ENCODE measurements around the gene RBBP8NL.
"Not testable (repeated sequence)": the region's sequence is repeated elsewhere in the genome, so short reads cannot be mapped to it uniquely, and the experiment has no call there.

Gene RBBP8NL

GRCh38 chr20:62376112-62377063 is 51.0 kb downstream of the RBBP8NL start:
- H3F3A ChIP-seq (ENCODE audit: insufficient read depth, low read length) = no peaks in the 10 kb centered on the region
- no peaks in the 10 kb centered on the region for H3K4me1 ChIP-seq (ENCODE audit: low read length)
- no peak overlapping the region for H3K27ac ChIP-seq (ENCODE audit: low read length)
- TF ChIP-seq EZH2phosphoT487 (IDR thresholded peaks at IDR 0.05; ENCODE audit: low read length) = no peak
- TF ChIP-seq EZH2 (optimal IDR thresholded peaks at IDR 0.05; ENCODE audit: low read depth, low read length) = no peak
- TF ChIP-seq, protein P1, sequence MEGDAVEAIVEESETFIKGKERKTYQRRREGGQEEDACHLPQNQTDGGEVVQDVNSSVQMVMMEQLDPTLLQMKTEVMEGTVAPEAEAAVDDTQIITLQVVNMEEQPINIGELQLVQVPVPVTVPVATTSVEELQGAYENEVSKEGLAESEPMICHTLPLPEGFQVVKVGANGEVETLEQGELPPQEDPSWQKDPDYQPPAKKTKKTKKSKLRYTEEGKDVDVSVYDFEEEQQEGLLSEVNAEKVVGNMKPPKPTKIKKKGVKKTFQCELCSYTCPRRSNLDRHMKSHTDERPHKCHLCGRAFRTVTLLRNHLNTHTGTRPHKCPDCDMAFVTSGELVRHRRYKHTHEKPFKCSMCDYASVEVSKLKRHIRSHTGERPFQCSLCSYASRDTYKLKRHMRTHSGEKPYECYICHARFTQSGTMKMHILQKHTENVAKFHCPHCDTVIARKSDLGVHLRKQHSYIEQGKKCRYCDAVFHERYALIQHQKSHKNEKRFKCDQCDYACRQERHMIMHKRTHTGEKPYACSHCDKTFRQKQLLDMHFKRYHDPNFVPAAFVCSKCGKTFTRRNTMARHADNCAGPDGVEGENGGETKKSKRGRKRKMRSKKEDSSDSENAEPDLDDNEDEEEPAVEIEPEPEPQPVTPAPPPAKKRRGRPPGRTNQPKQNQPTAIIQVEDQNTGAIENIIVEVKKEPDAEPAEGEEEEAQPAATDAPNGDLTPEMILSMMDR (IDR thresholded peaks at IDR 0.05; ENCODE audit: low read length) = no peak
- H4K20me1 ChIP-seq (ENCODE audit: insufficient read depth, low read length) = no peaks in the 10 kb centered on the region
- no peak overlapping the region for H2AFZ ChIP-seq (ENCODE audit: low read length)
- no peaks in the 10 kb centered on the region for H3K9me3 ChIP-seq (replicated peaks; ENCODE audit: insufficient read depth, low read length)
- H3K9me2 ChIP-seq (replicated peaks; ENCODE audit: insufficient read depth, low read length) = no peaks in the 10 kb centered on the region
- DNase-seq = no peak
- H3K27me3 ChIP-seq (replicated peaks; ENCODE audit: insufficient read depth, low read length) = no peaks in the 10 kb centered on the region
- H3K4me3 ChIP-seq (ENCODE audit: low read length) = no peak overlapping the region
- H3K4me2 ChIP-seq (ENCODE audit: low read depth, low read length) = no peak overlapping the region
- H3K36me3 ChIP-seq (replicated peaks; ENCODE audit: insufficient read depth, low read length) = no peaks in the 10 kb centered on the region
- no peaks in the 10 kb centered on the region for H3K79me2 ChIP-seq (ENCODE audit: low read length)
- no peak overlapping the region for H3K9ac ChIP-seq (ENCODE audit: low read length)

- Histone ChIP-seq H3K9ac (ENCODE audit: low read length) (no peak overlapping the region), H3K4me1 (ENCODE audit: low read length) (no peaks in the 10 kb centered on the region), H2AFZ (ENCODE audit: low read length) (no peak overlapping the region), H3K27ac (ENCODE audit: low read length) (no peak overlapping the region), H3K27me3 (replicated peaks; ENCODE audit: insufficient read depth, low read length) (no peaks in the 10 kb centered on the region), H4K20me1 (ENCODE audit: insufficient read depth, low read length) (no peaks in the 10 kb centered on the region), H3K9me2 (replicated peaks; ENCODE audit: insufficient read depth, low read length) (no peaks in the 10 kb centered on the region), H3F3A (ENCODE audit: insufficient read depth, low read length) (no peaks in the 10 kb centered on the region), H3K9me3 (replicated peaks; ENCODE audit: insufficient read depth, low read length) (no peaks in the 10 kb centered on the region), H3K36me3 (replicated peaks; ENCODE audit: insufficient read depth, low read length) (no peaks in the 10 kb centered on the region), H3K4me3 (ENCODE audit: low read length) (no peak overlapping the region), H3K4me2 (ENCODE audit: low read depth, low read length) (no peak overlapping the region), H3K79me2 (ENCODE audit: low read length) (no peaks in the 10 kb centered on the region)
- no peak for DNase-seq
- TF ChIP-seq EZH2phosphoT487 (IDR thresholded peaks at IDR 0.05; ENCODE audit: low read length) (no peak), EZH2 (optimal IDR thresholded peaks at IDR 0.05; ENCODE audit: low read depth, low read length) (no peak)
- TF ChIP-seq, protein P1 (IDR thresholded peaks at IDR 0.05; ENCODE audit: low read length) = no peak
Measured at GRCh38 chr20:62374331-62375152, 52.8 kb downstream of the RBBP8NL start.

DNA sequence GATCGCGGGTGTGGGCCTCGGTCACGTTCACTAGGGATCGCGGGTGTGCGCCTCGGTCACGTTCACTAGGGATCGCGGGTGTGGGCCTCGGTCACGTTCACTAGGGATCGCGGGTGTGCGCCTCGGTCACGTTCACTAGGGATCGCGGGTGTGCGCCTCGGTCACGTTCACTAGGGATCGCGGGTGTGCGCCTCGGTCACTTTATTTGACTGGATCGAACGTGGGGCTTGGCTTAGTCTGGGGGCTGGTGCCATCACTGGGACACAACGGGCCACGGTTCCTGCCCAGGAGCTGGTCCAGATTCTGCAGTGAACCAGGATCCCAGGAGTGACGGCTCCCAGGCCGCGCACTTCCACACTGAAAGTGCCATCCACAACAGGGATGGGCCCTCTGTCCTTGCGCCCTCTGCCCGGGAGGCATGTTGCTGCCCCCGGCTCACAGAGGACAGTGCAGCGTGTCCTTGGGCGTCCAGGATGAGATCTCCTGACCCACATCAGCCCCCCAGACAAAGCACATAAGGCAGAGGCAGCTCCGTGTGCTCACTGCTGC is 53.6 kb downstream of the RBBP8NL start:
- H3K4me1 ChIP-seq (ENCODE audit: low read length); H3K4me3 ChIP-seq (ENCODE audit: low read length); H3K27me3 ChIP-seq (replicated peaks; ENCODE audit: insufficient read depth, low read length); H3K9me2 ChIP-seq (replicated peaks; ENCODE audit: insufficient read depth, low read length); H3K79me2 ChIP-seq (ENCODE audit: low read length); H3F3A ChIP-seq (ENCODE audit: insufficient read depth, low read length); H3K36me3 ChIP-seq (replicated peaks; ENCODE audit: insufficient read depth, low read length); H3K4me2 ChIP-seq (ENCODE audit: low read depth, low read length); DNase-seq; H3K9me3 ChIP-seq (replicated peaks; ENCODE audit: insufficient read depth, low read length); H4K20me1 ChIP-seq (ENCODE audit: insufficient read depth, low read length); H3K27ac ChIP-seq (ENCODE audit: low read length); H3K9ac ChIP-seq (ENCODE audit: low read length); H2AFZ ChIP-seq (ENCODE audit: low read length): not testable (repeated sequence)
